ENCODE data around the gene GNAS-AS1.

Gene GNAS-AS1

GRCh38 chr20:58884966-58885365 is 34.3 kb upstream of the GNAS-AS1 start:
- DNase-seq = no peak

GRCh38 chr20:58883241-58883691 is 32.6 kb upstream of the GNAS-AS1 start:
- no peak for DNase-seq

- DNase-seq = no peak
These were observed 32.0 kb upstream of the GNAS-AS1 start for GRCh38 chr20:58882704-58883089.

- DNase-seq = no peak
These were observed 30.5 kb upstream of the GNAS-AS1 start for GRCh38 chr20:58880994-58881752.

GRCh38 chr20:58880441-58880840 is 29.7 kb upstream of the GNAS-AS1 start:
- no peak for DNase-seq

- no peak for DNase-seq
These were observed 27.7 kb upstream of the GNAS-AS1 start for GRCh38 chr20:58878399-58878798.

- no peak for DNase-seq
These were observed 27.3 kb upstream of the GNAS-AS1 start for GRCh38 chr20:58877976-58878360.

- no peak for DNase-seq
These were observed 26.6 kb upstream of the GNAS-AS1 start for GRCh38 chr20:58877050-58877975.

- no peak for DNase-seq
These were observed 25.7 kb upstream of the GNAS-AS1 start for GRCh38 chr20:58876437-58876836.

- no peak for DNase-seq
These were observed 24.9 kb upstream of the GNAS-AS1 start for GRCh38 chr20:58875541-58876134.

GRCh38 chr20:58875111-58875510 is 24.4 kb upstream of the GNAS-AS1 start:
- no peak for DNase-seq

- no peak for DNase-seq
These were observed 23.8 kb upstream of the GNAS-AS1 start for GRCh38 chr20:58874469-58874868.

GRCh38 chr20:58871533-58872102 is 20.9 kb upstream of the GNAS-AS1 start:
- no peak for DNase-seq

GRCh38 chr20:58870293-58871014 is 19.8 kb upstream of the GNAS-AS1 start:
- DNase-seq = peak; percentile 73

- DNase-seq = no peak
These were observed 19.0 kb upstream of the GNAS-AS1 start for GRCh38 chr20:58869662-58870227.

- no peak for DNase-seq
These were observed 18.1 kb upstream of the GNAS-AS1 start for GRCh38 chr20:58868795-58869194.

- no peak for DNase-seq
These were observed 16.5 kb upstream of the GNAS-AS1 start for GRCh38 chr20:58867211-58867610.

GRCh38 chr20:58865843-58866242 is 15.1 kb upstream of the GNAS-AS1 start:
- no peak for DNase-seq

GRCh38 chr20:58864346-58864745 is 13.6 kb upstream of the GNAS-AS1 start:
- DNase-seq = no peak

- no peak for DNase-seq
These were observed 12.5 kb upstream of the GNAS-AS1 start for GRCh38 chr20:58863044-58863790.
